Measurements from ENCODE around the gene DENND4A. TPM values are rescaled to one million over a fixed set of nuclear protein-coding genes. Genes with fewer than 3 reads are reported as not detected.

Gene DENND4A
- total and polyA plus RNA-seq, 10 of the 15 experiments (the other 5 are each of a cell fraction or from before 2014, with no cell fraction given), result 14.2 to 81.8 (median 34.1) TPM

DNA sequence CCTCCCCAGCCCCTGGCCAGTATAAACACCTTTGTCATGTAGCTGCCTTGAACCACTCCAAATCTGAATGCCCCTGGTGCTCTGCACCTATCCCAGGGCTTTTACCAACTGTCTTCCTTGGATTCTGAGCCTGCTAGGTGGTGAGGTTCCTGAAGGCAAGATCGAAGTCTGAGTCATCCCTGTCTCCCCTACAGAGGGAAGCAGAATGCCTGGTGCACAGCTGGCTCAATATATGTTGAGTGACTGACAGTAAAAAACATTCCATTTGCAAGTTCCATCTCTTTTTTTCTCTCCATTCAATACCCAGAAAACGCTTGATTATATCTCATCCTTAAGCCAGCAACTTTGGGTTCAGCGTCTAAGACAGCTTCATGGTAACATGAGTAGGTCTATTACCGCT lies 145.6 kb downstream of the DENND4A start (continued):
- no peak for TF ChIP-seq USF1 (IDR thresholded peaks at IDR 0.05; ENCODE audit: borderline replicate concordance, extremely low read length, insufficient read depth, low read depth, low read length)
- TF ChIP-seq, protein P1, sequence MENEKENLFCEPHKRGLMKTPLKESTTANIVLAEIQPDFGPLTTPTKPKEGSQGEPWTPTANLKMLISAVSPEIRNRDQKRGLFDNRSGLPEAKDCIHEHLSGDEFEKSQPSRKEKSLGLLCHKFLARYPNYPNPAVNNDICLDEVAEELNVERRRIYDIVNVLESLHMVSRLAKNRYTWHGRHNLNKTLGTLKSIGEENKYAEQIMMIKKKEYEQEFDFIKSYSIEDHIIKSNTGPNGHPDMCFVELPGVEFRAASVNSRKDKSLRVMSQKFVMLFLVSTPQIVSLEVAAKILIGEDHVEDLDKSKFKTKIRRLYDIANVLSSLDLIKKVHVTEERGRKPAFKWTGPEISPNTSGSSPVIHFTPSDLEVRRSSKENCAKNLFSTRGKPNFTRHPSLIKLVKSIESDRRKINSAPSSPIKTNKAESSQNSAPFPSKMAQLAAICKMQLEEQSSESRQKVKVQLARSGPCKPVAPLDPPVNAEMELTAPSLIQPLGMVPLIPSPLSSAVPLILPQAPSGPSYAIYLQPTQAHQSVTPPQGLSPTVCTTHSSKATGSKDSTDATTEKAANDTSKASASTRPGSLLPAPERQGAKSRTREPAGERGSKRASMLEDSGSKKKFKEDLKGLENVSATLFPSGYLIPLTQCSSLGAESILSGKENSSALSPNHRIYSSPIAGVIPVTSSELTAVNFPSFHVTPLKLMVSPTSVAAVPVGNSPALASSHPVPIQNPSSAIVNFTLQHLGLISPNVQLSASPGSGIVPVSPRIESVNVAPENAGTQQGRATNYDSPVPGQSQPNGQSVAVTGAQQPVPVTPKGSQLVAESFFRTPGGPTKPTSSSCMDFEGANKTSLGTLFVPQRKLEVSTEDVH (IDR thresholded peaks at IDR 0.05; ENCODE audit: low read depth, partially characterized antibody), result no peak
- no peak for TF ChIP-seq USF2 (IDR thresholded peaks at IDR 0.05; ENCODE audit: borderline replicate concordance, low read depth, low read length)
- TF ChIP-seq RUNX3 (IDR thresholded peaks at IDR 0.05; ENCODE audit: low read length), result no peak

GRCh38 chr15:65645392-65645791 lies 146.7 kb downstream of the DENND4A start:
- no TSS peak for BruUV-seq (replicated peaks)
- no peak for TF ChIP-seq ASH2L (IDR thresholded peaks at IDR 0.05; ENCODE audit: borderline replicate concordance, low read depth)
- no peak for TF ChIP-seq CHD2 (IDR thresholded peaks at IDR 0.05; ENCODE audit: borderline replicate concordance, low read depth, low read length)
- TF ChIP-seq ZZZ3 (IDR thresholded peaks at IDR 0.05; ENCODE audit: control insufficient read depth, insufficient read length, low read depth), result no peak
- no peak for TF ChIP-seq TCF7 (IDR thresholded peaks at IDR 0.05; ENCODE audit: borderline replicate concordance)
- no peak for TF ChIP-seq FOXK2 (IDR thresholded peaks at IDR 0.05)
- TF ChIP-seq, protein P2, sequence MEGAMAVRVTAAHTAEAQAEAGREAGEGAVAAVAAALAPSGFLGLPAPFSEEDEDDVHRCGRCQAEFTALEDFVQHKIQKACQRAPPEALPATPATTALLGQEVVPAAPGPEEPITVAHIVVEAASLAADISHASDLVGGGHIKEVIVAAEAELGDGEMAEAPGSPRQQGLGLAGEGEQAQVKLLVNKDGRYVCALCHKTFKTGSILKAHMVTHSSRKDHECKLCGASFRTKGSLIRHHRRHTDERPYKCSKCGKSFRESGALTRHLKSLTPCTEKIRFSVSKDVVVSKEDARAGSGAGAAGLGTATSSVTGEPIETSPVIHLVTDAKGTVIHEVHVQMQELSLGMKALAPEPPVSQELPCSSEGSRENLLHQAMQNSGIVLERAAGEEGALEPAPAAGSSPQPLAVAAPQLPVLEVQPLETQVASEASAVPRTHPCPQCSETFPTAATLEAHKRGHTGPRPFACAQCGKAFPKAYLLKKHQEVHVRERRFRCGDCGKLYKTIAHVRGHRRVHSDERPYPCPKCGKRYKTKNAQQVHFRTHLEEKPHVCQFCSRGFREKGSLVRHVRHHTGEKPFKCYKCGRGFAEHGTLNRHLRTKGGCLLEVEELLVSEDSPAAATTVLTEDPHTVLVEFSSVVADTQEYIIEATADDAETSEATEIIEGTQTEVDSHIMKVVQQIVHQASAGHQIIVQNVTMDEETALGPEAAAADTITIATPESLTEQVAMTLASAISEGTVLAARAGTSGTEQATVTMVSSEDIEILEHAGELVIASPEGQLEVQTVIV (IDR thresholded peaks at IDR 0.05; ENCODE audit: borderline replicate concordance, partially characterized antibody), result no peak
- TF ChIP-seq NFXL1 (IDR thresholded peaks at IDR 0.05; ENCODE audit: borderline replicate concordance), result no peak
- TF ChIP-seq CBX5 (IDR thresholded peaks at IDR 0.05; ENCODE audit: low read depth), result no peak

More at GRCh38 chr15:65645392-65645791, 146.7 kb downstream of the DENND4A start:
- no peaks in the 10 kb centered on the region for H4K20me1 ChIP-seq (ENCODE audit: control insufficient read depth, insufficient read depth)
- 99% methylated on average over 4 of the region's 4 CpGs for WGBS (ENCODE audit: insufficient coverage, insufficient replicate concordance, low lambda C conversion rate, missing lambda C conversion rate)
- DNase-seq (ENCODE audit: low read depth, low spot score) (no peak), ATAC-seq (no peak), FAIRE-seq (no peak)
- H3K27me3 ChIP-seq (replicated peaks in 1 of 2; ENCODE audit: control insufficient read depth in 2 of 2, insufficient read depth in 2 of 2, low read length in 1 of 2), result no peaks in the 10 kb centered on the region
- H3K9me3 ChIP-seq (replicated peaks; ENCODE audit: control insufficient read depth, insufficient read depth, low read length), result no peaks in the 10 kb centered on the region
- ChIA-PET RAD21 (ENCODE audit: unreplicated experiment) (interaction anchor here (1.3 kb wide), 1 partner anchor 192 kb away, joined by 5 read pairs; no protein-coding TSS in a partner anchor), SMC1A (ENCODE audit: uncharacterized antibody, unreplicated experiment) (interaction anchor here (0.8 to 3.1 kb wide), 2 partner anchors 35 to 191 kb away, joined by 3 to 15 read pairs; partner anchors contain the start of gene INTS14), POLR2A (no interaction called here), CTCF (interaction anchor here (0.8 to 15.8 kb wide), 2 partner anchors 54 to 191 kb away, joined by 3 to 192 read pairs; no protein-coding TSS in a partner anchor)
- intact Hi-C loops (cut with micrococcal nuclease; ENCODE audit: unreplicated experiment), result no loop called here
- H2AFZ ChIP-seq (ENCODE audit: control insufficient read depth, low read depth, low read length), result no peak overlapping the region
- no peaks in the 10 kb centered on the region; a peak in 2 of 4 replicates for H3K36me3 ChIP-seq (ENCODE audit: control insufficient read depth in 2 of 2, insufficient read depth in 2 of 2, low read length in 1 of 2)
- no peak overlapping the region for H3K4me3 ChIP-seq
- H3K9ac ChIP-seq (ENCODE audit: control insufficient read depth, insufficient read depth, low read length), result no peak overlapping the region
- no peak overlapping the region for H3K27ac ChIP-seq (ENCODE audit: control insufficient read depth, insufficient read depth)
- no peak overlapping the region for H3K4me2 ChIP-seq (ENCODE audit: control insufficient read depth, insufficient read depth)
- no peaks in the 10 kb centered on the region for H3K79me2 ChIP-seq (ENCODE audit: control insufficient read depth, insufficient read depth, low read length)
- in situ Hi-C loops (cut with MboI), result no loop called here
- H3K4me1 ChIP-seq (ENCODE audit: control insufficient read depth, insufficient read depth, low read length), result peaks cover 4% of the 10 kb centered on the region

All from GM12878 (cell line).